WI38 (cell line): ENCODE data around the gene OPCML.

ENCODE experiments used
- H3K4me3 ChIP-seq: 2 replicates; pipeline ENCODE4 v1.5.1; 2011; ENCODE audit warnings: low read depth, mild to moderate bottlenecking, control low read depth, low read length
- TF ChIP-seq, protein P1 (sequence below): IDR thresholded peaks from 2 replicates; pipeline ENCODE4 v1.5.1; 2012; ENCODE audit warnings: low read depth, mild to moderate bottlenecking, control low read depth, low read length

The OPCML gene

GRCh38 chr11:132681971-132682370 is 850.3 kb downstream of the OPCML start:
- TF ChIP-seq, protein P1, sequence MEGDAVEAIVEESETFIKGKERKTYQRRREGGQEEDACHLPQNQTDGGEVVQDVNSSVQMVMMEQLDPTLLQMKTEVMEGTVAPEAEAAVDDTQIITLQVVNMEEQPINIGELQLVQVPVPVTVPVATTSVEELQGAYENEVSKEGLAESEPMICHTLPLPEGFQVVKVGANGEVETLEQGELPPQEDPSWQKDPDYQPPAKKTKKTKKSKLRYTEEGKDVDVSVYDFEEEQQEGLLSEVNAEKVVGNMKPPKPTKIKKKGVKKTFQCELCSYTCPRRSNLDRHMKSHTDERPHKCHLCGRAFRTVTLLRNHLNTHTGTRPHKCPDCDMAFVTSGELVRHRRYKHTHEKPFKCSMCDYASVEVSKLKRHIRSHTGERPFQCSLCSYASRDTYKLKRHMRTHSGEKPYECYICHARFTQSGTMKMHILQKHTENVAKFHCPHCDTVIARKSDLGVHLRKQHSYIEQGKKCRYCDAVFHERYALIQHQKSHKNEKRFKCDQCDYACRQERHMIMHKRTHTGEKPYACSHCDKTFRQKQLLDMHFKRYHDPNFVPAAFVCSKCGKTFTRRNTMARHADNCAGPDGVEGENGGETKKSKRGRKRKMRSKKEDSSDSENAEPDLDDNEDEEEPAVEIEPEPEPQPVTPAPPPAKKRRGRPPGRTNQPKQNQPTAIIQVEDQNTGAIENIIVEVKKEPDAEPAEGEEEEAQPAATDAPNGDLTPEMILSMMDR: no peak
- no peak overlapping the region for H3K4me3 ChIP-seq

GRCh38 chr11:132680584-132680983 is 851.7 kb downstream of the OPCML start:
- TF ChIP-seq, protein P1: no peak
- no peak overlapping the region for H3K4me3 ChIP-seq

- TF ChIP-seq, protein P1: no peak
- no peak overlapping the region for H3K4me3 ChIP-seq
Measured at GRCh38 chr11:132674151-132674550, 858.1 kb downstream of the OPCML start.

- TF ChIP-seq, protein P1: no peak
- H3K4me3 ChIP-seq: no peak overlapping the region
Measured at GRCh38 chr11:132671851-132672370, 860.4 kb downstream of the OPCML start.

GRCh38 chr11:132670921-132671675 is 861.2 kb downstream of the OPCML start:
- TF ChIP-seq, protein P1: no peak

DNA sequence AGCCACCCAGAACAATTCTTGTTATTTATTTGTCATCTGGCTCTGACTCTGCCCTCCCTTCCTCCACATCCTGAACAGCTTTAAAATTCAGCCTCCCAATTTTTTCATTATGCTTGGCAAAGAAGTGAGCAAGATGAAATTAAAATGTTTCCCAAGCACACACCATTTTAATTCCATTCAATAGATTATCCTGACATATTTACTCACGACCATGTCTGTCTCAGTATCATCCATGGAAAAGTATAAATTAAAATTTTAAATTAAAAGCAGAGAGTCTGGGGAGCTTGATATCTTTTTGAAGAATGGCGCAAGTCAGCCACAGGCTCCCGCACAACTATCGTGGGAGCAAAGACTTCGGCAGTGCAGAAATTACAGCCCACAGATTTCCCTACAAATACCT is 862.4 kb downstream of the OPCML start:
- TF ChIP-seq, protein P1: no peak

More at GRCh38 chr11:132670921-132671675, 861.2 kb downstream of the OPCML start:
- H3K4me3 ChIP-seq: no peak overlapping the region

DNA sequence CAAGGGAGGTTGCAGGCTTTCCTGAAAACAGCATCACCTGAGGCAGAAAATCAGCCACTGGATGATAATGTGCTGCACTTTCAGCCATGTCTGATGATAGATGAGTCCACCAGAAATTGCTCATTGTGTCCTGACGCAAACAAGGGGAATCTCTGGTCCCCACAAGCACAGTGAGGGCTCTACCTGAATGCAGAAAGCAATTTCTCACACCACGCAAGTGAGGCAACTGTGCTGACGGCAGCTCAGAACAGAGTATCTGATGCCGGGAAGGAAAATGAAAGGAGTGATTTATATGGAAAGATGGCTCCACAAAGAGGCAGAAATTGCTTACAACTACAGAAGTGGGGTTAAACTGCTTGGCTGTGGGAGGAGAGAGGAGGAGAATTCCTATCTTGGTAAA is 867.1 kb downstream of the OPCML start:
- no peak overlapping the region for H3K4me3 ChIP-seq
- TF ChIP-seq, protein P1: no peak

More for the DNA sequence above, 862.4 kb downstream of the OPCML start:
- no peak overlapping the region for H3K4me3 ChIP-seq
